Upper lobe of right lung (tissue), 1 donor: Measurements from ENCODE around the gene ADI1. TPM values are rescaled to one million over a fixed set of nuclear protein-coding genes. Genes with fewer than 3 reads are reported as not detected.

Experiments used
- ATAC-seq: fragments of 200-7000 bp; cut with Tn5 transposase; one replicate; pipeline ENCODE4 v1.9.1; 2020; ENCODE audit warnings: mild to moderate bottlenecking, moderate library complexity
- DNase-seq: peaks from one replicate; pipeline ENCODE4 v3.0.0-alpha.2; 2020
- H3K27ac ChIP-seq: fragments of 200-600 bp; one replicate; pipeline ENCODE4 v1.8.0; 2022
- H3K27me3 ChIP-seq: fragments of 200-600 bp; one replicate; pipeline ENCODE4 v1.8.0; 2022; ENCODE audit warnings: mild to moderate bottlenecking
- H3K36me3 ChIP-seq: fragments of 200-600 bp; one replicate; pipeline ENCODE4 v1.8.0; 2022
- H3K4me1 ChIP-seq: fragments of 200-600 bp; one replicate; pipeline ENCODE4 v1.8.0; 2022
- H3K4me3 ChIP-seq: fragments of 200-600 bp; one replicate; pipeline ENCODE4 v1.8.0; 2022; ENCODE audit warnings: mild to moderate bottlenecking
- H3K9me3 ChIP-seq: fragments of 200-600 bp; one replicate; pipeline ENCODE4 v1.8.0; 2022
- CTCF ChIP-seq: fragments of 200-600 bp; IDR thresholded peaks from one replicate; pipeline ENCODE4 v1.8.0; 2022; ENCODE audit warnings: antibody characterized with exemption
- intact Hi-C: fragments of 100-400 bp; cut with DNase I; formaldehyde crosslinking; loops from one replicate; pipeline ENCODE4 v1.11.0; 2022
- total RNA-seq: library from RNA; stranded (reverse); fragmentation: NEBNext Ultra II Directional; extraction: Animal tissue kit (Norgen Biotek cat#: 25700); gene quantifications from one replicate; pipeline ENCODE4 v1.2.1, GENCODE V29; 2021
- donor health status: DM: no; HTN: yes; CAD: no; lungs with severe emphysema.

ADI1 gene
- total RNA-seq, 1 donor from 2014 or later: 66.8 TPM

GRCh38 chr2:3558205-3559014, 39.1 kb upstream of the ADI1 start, which contains the start of gene RNASEH1:
Gene RNASEH1 (minus strand): TSS chr2:3558333. CDS start chr2:3558260, 73 bp downstream.
- intact Hi-C loops: no loop called here
- no peaks in the 10 kb centered on the region for H3K27me3 ChIP-seq
- peak within 1 kb of the TSS; percentile 96 for H3K4me3 ChIP-seq
- ATAC-seq (peak; percentile 99), DNase-seq (peak; percentile 99)
- no peak for TF ChIP-seq CTCF
- H3K27ac ChIP-seq: peak within 1 kb of the TSS; percentile 94
- H3K9me3 ChIP-seq: no peaks in the 10 kb centered on the region
- peaks cover 33% of the 10 kb centered on the region for H3K36me3 ChIP-seq
- peaks cover 12% of the 10 kb centered on the region for H3K4me1 ChIP-seq

- Histone ChIP-seq H3K4me1 (peaks cover 12% of the 10 kb centered on the region), H3K27me3 (no peaks in the 10 kb centered on the region), H3K9me3 (no peaks in the 10 kb centered on the region), H3K27ac (peak overlapping the region; percentile 94), H3K36me3 (peaks cover 33% of the 10 kb centered on the region), H3K4me3 (peak overlapping the region; percentile 96)
- intact Hi-C loops: no loop called here
- DNase-seq (no peak), ATAC-seq (peak; percentile 34)
- no peak for TF ChIP-seq CTCF
Measured at GRCh38 chr2:3557639-3558204, 38.4 kb upstream of the ADI1 start.

DNA sequence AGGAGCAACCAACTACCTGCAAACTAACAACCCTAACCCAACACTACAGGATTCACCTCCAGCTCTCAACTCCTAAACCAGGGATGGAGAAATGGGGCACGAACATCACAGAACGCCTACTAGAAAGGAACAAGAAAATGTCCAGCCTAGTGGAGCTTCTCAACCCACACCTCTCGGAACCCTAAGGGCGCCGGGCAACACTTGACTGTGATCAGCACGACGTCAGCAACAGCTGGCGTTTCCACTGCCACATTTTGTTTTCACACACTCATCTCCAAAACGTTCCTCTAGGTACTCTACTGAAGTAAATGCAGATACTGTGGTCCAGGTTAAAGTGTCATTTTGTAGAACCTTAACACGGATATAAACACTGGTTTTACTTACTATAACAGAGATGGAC, 34.6 kb upstream of the ADI1 start:
- Histone ChIP-seq H3K4me1 (peaks cover 8% of the 10 kb centered on the region), H3K9me3 (no peaks in the 10 kb centered on the region), H3K27ac (no peak overlapping the region), H3K4me3 (no peak overlapping the region), H3K36me3 (peaks cover 66% of the 10 kb centered on the region), H3K27me3 (no peaks in the 10 kb centered on the region)
- no peak for DNase-seq
- intact Hi-C loops: no loop called here
- no peak for ATAC-seq
- no peak for TF ChIP-seq CTCF

GRCh38 chr2:3547915-3548314, 28.6 kb upstream of the ADI1 start:
- intact Hi-C loops: no loop called here
- H3K27ac ChIP-seq: no peak overlapping the region

DNA sequence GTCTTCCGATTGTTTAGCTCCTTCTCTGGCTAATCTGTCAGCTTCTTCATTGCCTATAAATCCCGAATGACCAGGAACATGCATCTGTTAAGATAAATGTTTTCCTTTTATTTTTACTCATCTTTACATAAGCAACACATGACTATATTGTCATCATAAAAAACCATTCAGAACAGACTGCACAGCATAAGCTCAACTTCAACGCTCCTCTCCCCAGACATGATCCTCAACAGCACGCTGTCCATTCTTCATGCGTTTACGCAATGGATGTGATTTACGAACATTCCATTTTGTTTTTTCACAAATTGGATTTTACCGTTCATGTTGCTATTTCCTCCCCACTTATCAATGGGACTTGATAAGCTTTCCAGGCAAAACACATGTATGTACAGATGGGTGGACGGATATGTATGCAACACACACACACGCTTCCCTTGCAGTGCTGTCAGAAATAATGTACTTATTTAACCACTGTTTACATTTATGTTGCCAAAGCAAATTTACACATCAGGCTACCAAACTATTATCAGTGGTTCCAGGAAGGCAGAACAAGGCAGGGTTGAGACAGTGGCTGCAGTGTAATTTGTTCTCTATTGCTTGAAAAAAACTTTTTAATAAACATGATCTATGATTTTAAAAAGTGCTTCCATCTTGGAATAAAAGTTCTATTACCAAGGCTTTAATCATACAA, 26.6 kb upstream of the ADI1 start:
- no peak for DNase-seq
- intact Hi-C loops: no loop called here
- no peak for ATAC-seq

More at GRCh38 chr2:3547915-3548314, 28.6 kb upstream of the ADI1 start:
- DNase-seq: no peak
- no peak for TF ChIP-seq CTCF
- no peaks in the 10 kb centered on the region for H3K27me3 ChIP-seq
- H3K4me3 ChIP-seq: no peak overlapping the region
- no peaks in the 10 kb centered on the region for H3K4me1 ChIP-seq
- H3K36me3 ChIP-seq: peaks cover 93% of the 10 kb centered on the region
- no peaks in the 10 kb centered on the region for H3K9me3 ChIP-seq
- no peak for ATAC-seq

More for the DNA sequence above, 26.6 kb upstream of the ADI1 start:
- no peak overlapping the region for H3K27ac ChIP-seq
- H3K27me3 ChIP-seq: no peaks in the 10 kb centered on the region
- peaks cover 100% of the 10 kb centered on the region for H3K36me3 ChIP-seq
- no peaks in the 10 kb centered on the region for H3K9me3 ChIP-seq
- H3K4me3 ChIP-seq: no peak overlapping the region
- H3K4me1 ChIP-seq: no peaks in the 10 kb centered on the region
- TF ChIP-seq CTCF: no peak
